Fibroblast of skin of scalp (primary cell): ENCODE results near the gene SLC9A2.

Experiments used
- DNase-seq: peaks from one replicate; pipeline ENCODE4 v3.0.0-alpha.2; 2013

SLC9A2 gene

DNA sequence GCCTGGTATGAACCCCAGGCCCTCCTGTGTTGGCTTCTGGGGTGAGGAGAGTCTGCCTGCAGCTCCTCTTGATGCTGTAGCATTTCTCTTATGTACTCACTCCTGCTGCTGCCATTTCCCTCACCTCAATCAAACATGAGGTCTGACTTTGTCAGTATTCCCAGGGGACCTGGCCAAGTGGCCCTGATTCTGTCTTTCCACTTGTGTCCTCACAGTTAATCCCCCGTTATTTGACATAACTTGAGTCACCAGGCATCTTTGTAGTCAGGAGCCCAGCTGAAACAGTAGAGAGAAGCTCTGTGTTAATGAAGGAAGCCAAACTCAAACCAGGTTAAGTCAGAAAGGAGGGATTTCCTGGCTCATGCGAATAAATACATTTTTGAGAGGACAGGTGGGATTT is 55.0 kb downstream of the SLC9A2 start:
- DNase-seq: no peak

GRCh38 chr2:102674836-102675235 is 55.5 kb downstream of the SLC9A2 start:
- DNase-seq: no peak

DNA sequence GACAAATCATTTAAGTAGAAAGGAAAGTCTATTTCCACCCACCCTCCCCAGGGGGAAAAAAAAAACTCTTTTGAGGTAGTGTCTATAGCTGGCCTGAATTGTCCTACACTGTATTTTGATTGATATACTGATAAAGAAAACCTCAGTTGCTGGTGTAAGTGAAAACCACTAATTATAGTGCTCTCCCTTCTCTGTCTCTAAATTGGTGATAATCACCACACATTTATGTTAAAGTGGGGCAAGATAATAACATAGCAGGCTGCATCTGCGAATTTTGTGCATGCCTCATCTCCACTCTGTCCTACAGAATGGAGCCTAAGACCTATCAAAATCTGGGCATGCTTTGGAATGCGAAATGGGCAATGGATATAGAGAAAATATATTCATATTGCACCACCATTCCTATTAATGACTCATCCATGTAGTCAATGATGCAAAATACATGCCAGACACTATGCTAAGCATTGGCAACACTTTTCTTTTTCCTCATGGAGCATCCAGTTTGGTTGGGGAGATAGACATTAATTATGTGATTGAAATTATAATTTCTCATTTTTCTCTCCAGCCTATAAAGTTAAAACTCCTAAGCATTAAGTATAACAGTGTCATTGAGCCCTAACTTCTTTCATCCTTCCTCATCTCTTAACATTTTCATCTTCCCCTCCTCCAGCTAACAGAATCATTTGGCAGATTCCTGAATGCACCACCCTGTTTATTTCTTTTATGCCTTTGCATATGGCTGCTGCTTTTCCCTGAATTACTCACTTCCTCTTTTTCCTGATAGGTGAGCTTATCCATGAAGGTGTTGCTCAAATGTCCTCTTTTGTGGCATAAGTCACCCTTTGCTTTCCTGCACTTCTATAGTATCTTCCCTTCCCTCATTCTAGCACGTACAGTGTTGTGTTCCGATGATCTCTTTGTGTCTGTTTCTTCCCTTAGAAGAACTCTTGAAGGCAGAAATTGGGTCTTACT is 58.2 kb downstream of the SLC9A2 start:
- DNase-seq: peak; percentile 9

DNA sequence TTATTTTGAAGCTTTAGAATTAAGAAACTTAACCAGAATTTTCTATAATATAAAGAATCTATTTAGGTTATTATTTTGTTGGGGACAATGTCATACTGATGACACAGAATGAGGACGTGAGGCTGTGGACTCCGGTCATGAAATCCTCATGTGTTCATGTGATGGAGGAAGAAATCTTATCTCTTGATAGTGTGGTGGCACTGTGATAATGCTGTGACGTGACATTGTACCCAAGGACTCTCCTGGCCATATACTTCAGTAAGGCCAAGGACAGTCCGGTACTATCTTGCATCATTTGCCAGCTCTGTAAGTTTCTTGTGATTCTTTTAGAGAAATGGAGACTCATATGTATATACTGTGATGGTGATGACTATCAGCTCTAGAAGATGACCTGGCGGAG is 59.1 kb downstream of the SLC9A2 start:
- no peak for DNase-seq

DNA sequence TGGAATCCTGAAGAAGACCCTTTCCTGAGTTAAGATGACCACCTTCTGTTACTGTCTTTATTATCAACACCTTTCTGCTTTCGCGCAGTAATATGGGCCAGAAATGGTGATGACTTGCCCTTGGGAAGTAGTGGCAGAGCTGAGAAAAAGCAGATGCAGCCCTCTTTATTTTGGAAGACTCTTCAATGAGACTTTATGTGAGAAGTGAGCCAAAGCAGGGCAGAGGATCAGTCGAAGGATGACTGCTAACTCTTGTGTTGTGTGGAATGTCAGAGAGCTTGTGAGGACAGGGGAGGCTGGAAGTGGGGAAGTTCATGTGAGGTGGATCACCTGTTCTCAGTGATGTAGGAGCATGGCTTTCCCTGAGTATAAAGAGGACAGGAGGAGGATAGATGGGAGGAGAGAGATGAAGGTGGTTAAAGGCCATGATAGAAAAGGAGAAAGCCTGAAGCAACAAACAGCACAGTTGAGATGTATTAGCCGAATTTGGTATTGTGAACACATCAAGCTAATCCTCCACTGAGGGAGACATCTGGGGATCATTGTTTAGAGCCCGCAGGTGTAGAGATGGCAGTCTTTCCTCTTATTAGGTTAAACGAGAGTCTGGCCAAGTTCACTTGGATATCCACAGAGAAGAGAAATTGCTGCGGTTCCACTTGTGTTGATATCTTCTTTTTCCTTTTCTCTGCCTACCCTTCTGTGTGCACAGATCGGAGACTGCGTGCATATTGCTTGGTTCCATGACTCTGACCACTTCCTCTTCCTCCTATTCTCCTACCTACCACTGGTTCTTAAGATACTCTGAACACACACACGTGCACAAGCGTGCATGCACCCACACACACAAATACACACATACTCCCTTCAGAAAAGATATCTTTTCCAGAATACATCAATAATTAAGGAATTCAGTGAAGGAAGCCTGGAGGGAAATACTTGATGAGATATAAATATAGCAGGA is 67.4 kb downstream of the SLC9A2 start:
- no peak for DNase-seq

DNA sequence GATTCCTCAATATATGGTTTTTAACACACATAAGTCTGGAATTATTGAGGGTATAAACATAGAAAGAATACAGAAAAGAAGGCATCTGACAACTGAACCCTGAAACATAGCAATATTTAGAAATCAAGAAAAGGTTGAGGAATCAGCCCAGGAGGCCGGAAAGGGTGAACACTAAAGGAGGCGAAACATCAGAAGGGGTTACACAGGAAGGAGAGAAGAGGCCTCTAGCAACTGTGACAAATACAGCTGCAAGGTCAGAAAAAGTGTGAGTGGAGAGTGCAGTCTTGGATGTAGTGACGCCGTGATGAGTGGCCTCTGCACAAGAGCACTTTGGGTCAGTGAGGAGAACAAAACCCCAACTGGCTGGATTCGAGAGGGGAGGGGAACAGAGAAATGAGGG is 70.7 kb downstream of the SLC9A2 start:
- DNase-seq: no peak

DNA sequence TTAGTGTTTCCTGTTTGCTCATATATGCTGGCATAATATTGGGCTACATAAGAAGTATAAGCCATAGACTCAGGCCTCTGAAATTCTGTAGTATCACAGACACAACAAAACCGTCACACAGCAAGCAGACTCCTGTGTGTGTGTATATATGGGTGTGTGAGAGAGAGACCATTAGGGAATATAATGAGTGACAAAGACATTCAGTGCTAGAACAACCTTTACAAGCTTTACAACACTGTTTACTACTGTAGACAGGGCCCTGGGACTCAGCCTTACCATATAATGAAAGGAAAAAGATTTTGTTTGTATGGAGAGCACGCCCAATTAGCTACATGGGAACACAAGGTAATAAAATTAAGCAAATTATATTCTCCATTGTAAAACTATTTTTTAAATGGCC is 77.1 kb downstream of the SLC9A2 start:
- DNase-seq: no peak

DNA sequence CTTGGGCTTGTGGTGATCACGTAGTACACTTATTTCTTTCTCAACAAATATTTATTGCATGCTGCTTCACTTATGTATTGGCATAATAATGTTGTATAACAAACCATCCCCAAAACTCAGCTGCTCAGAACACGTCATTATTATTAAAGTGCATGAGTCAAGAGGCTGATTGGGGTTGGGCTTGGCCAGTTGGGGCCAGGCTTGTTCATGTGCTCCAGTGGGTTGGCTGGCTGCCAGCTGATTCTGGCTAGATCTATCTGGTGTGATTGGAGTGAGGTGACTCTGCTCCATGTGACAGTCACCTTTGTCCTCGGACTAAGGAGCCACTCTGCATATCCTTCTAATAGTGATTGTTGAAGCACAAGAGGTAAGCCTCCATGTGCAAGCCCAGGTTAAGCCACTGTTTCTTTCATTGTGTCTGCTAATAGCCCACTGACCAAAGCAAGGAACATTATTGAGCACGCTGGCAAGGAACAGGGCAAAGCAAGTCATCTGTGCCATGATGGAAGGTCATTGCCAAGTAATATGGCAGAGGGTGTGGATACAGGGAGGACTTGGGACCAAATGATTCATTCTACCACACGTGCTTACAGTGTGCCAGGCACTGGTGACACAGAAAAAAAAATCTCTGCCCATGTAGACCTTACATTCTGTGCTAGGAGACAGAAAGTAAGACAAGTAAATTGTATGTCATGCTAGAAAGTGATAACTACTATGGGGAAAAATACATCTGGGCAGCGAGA is 79.2 kb downstream of the SLC9A2 start:
- no peak for DNase-seq

- DNase-seq: no peak
Observed at GRCh38 chr2:102703305-102703704, 84.0 kb downstream of the SLC9A2 start.

DNA sequence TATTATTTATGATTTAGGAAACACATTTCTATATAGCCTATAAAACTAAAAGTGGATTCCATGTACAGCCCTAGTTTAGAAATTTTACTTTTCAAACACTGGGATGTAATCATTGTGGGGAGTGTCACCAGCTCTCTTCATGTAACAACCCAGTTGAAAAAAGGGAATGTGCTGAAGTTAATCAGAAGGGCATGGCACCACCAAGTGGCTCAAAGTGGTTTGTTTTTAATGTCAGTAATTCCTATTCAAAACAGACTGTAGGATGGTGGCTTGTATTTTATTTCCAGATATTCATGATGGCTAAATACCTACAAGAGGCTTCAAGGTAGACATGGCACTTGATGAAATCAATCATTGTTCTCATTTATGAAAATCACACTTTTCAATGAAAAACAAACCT is 84.4 kb downstream of the SLC9A2 start:
- DNase-seq: no peak

DNA sequence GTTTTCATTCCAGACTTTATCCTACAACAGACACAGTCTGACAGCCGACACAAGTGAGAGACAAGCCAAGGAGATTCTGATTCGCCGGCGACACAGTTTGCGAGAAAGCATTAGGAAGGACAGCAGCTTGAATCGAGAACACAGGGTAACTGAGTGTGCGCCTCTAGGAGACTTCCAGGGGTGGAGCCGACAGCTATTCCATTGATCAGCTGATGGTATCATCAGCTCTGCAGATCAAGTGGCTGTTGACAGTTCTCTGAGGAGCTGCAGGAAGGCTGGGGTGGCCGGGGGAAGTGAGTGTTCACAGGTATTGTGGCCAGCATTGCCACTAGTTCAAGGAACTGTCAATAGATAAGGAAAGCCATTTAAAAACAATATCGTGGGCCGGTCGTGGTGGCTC is 85.2 kb downstream of the SLC9A2 start:
- DNase-seq: no peak

DNA sequence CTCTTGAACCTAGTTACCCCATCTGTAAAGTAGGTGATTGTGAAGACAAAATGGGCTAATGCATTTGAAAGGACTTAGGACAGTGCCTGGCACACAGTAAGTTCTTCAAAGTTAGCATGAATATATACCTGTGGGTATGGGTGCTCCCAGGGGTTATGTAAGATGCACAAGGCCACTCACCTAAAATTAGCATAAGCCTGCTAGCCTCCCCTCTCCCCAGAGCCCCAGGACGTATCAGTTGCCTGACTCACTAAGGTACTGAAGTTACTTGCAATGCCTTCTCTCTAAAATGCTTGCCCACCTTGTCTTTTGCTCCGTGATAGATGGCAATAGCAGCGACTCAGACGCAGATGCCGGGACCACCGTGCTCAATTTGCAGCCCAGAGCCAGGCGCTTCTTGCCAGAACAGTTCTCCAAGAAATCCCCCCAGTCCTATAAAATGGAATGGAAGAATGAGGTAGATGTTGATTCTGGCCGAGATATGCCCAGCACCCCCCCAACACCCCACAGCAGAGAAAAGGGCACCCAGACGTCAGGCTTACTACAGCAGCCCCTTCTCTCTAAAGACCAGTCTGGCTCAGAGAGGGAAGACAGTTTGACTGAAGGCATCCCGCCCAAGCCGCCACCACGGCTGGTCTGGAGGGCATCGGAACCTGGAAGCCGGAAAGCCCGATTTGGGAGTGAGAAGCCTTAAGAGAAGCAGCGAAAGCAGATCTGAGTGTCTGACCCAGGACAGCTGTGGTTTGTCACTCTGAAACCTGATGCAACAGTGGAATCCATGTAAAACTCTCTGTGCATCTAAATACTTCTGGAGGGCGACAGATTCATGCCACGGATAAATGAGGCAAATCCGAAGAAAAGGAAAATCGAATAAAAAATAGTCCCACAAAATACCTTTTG is 88.7 kb downstream of the SLC9A2 start:
- no peak for DNase-seq

- peak; percentile 30 for DNase-seq
Observed at GRCh38 chr2:102708847-102709559, 89.7 kb downstream of the SLC9A2 start.

DNA sequence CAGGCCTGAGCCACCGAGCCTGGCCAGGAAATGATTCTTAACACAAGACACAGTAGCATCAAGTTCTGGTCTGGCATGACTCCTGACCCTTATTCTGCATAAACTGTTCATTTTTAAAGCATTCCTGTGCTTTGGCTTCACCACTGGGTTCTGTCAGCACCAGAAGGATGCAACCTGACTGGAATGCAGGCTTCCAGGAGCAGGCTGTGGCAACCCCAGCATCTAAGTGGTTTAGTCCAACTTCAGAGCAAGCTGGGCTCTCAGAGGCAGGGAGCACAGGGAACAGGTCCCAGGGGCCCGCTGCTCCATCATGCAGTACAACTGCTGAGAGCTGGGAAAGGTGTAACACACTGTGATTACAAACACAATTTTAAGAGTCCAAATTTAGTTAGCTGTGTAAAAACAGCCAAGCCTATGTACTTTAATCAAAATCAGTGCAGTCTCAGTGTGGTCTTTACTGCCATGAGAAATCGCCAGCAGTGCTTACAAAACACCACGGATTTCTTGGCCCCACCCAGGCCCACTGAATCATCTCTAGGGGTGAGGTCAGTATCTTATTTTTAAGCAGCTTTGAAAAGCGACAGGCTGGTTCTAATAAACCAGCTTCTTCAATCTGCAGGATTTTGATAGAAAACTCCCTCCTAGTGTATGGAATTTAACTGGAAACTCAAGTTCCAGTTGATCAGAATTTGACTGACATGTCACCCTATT is 98.1 kb downstream of the SLC9A2 start:
- peak; percentile 58 for DNase-seq

GRCh38 chr2:102718387-102719316 is 99.3 kb downstream of the SLC9A2 start:
- DNase-seq: no peak

- DNase-seq: no peak
Observed at GRCh38 chr2:102724016-102724490, 104.7 kb downstream of the SLC9A2 start.

DNA sequence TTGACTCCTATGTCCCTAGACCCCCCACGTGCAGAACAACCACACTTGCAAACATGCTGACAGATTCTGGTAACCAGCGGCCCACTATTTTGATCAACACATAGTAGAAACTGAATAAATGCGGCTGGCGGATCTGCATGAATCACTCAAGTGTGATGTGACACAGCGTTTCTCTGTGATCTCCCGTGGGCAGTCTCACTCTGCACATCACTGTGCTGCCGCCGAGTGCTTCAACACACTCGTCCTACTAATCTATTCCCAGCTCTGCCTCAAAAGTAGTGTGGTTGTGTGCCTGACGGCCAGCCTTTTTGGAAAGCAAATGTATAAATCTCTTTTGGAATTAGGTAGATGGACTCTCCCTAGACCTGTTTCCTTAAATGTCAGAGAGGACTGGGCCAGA is 105.2 kb downstream of the SLC9A2 start:
- DNase-seq: no peak

DNA sequence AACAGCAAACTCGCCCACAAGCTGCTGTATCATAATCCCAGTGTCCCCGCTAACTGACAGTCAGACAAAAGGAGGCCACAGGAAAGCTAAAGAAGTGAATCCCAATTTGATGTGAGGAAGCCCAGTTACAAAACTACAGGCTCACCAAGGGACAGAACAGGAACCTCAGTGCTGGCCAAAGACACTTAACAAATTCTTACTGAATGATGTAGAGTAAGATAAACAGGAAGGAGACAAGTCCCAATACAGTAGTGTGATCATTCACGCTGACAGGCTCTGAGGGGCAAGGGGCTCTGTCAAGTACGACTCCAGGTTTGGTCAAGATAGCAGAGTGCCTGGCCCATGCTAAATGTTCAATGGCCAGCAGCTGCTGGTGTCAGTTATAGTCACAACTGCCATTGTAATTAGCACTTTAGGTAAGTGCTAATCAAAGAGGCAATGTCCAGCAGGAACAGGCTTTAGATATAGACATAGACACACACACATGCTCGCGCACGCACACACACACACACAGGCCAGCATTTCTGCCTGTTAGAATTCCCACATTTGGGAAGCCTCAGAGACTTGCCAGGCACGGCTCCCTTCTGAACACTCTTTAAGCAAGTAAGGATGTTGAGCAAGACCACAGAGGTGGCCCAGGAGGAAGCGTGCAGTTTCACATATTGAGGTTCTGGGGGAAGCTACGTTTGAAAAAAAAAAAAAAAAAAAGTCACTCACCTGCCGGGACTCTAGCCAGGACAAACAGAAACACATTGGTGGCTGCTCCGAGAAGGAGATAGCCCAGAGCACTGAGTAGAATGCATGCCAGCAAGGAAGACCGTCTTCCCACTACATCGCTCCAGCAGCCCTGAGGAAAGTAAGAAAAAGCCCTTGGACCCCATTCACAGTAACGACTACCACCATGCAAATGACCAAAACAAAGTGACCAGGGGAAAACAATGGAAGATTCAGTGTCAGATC is 107.1 kb downstream of the SLC9A2 start:
- no peak for DNase-seq
